OCI-LY7 (cell line): ENCODE measurements around the gene PRRX2. TPM values are rescaled to one million over a fixed set of nuclear protein-coding genes. Genes with fewer than 3 reads are reported as not detected.
A peak's percentile ranks its signal among the peaks of the same experiment; 100 is the strongest.

Source experiments
- BruUV-seq: library from RNA; stranded (reverse); fragments of 400-500 nt; replicated peaks from 2 replicates; lab custom pipeline; 2021; lab: Mats Ljungman, UMichigan
- CTCF ChIA-PET: fragments of 300-600 bp; sonication (Branson Sonifier 250); formaldehyde crosslinking; loops from one replicate; lab custom pipeline; 2022; ENCODE audit warnings: antibody characterized with exemption; ENCODE audit not compliant: unreplicated experiment; lab: Charles Lee
- POLR2A ChIA-PET: fragments of 300-600 bp; sonication (Branson Sonifier 250); formaldehyde crosslinking; loops from one replicate; lab custom pipeline; 2022; ENCODE audit warnings: antibody characterized with exemption; lab: Charles Lee
- DNase-seq: peaks from one replicate; pipeline ENCODE4 v3.0.0-alpha.2; 2015; ENCODE audit warnings: low spot score
- H2AFZ ChIP-seq: fragments of 200-600 bp; sonication (generic), shearing (Covaris generic); 2 replicates; pipeline ENCODE4 v1.6.1; 2014; ENCODE audit warnings: mild to moderate bottlenecking, antibody characterized with exemption, low read length, moderate library complexity
- H3K27ac ChIP-seq: fragments of 200-600 bp; sonication (generic); 2 replicates; pipeline ENCODE4 v1.5.1; 2014; ENCODE audit warnings: mixed run types, low read depth, mild to moderate bottlenecking, moderate library complexity, low read length, inconsistent platforms; ENCODE audit not compliant: poor library complexity, severe bottlenecking
- H3K36me3 ChIP-seq: fragments of 200-600 bp; sonication (generic); 2 replicates; pipeline ENCODE4 v1.6.1; 2014; ENCODE audit warnings: mild to moderate bottlenecking, antibody characterized with exemption, low read length, moderate library complexity, mixed read lengths; ENCODE audit not compliant: insufficient read depth
- H3K4me1 ChIP-seq: fragments of 200-600 bp; sonication (generic); 2 replicates; pipeline ENCODE4 v1.5.1; 2014; ENCODE audit warnings: mild to moderate bottlenecking, low read length; ENCODE audit not compliant: insufficient read depth, poor library complexity, severe bottlenecking
- H3K4me2 ChIP-seq: fragments of 200-600 bp; sonication (generic); 2 replicates; pipeline ENCODE4 v1.6.1; 2014; ENCODE audit warnings: mild to moderate bottlenecking, low read length
- H3K4me3 ChIP-seq: fragments of 200-600 bp; sonication (generic); 2 replicates; pipeline ENCODE4 v1.5.1; 2014; ENCODE audit warnings: mild to moderate bottlenecking, low read depth, low read length; ENCODE audit not compliant: poor library complexity, severe bottlenecking
- H3K79me2 ChIP-seq: fragments of 200-600 bp; sonication (generic); 2 replicates; pipeline ENCODE4 v1.6.1; 2016; ENCODE audit warnings: low read depth, mild to moderate bottlenecking, low read length, moderate library complexity, mixed read lengths; ENCODE audit not compliant: insufficient read depth
- H3K9me2 ChIP-seq: fragments of 200-600 bp; sonication (generic); 2 replicates; pipeline ENCODE4 v1.6.1; 2016; ENCODE audit warnings: mild to moderate bottlenecking, low read length, mixed read lengths; ENCODE audit not compliant: insufficient read depth
- H3K9me3 ChIP-seq: fragments of 200-600 bp; sonication (generic); 2 replicates; pipeline ENCODE4 v1.6.1; 2014; ENCODE audit warnings: mild to moderate bottlenecking, mixed run types, low read length, mixed read lengths
- H4K20me1 ChIP-seq: fragments of 200-600 bp; sonication (generic); 2 replicates; pipeline ENCODE4 v1.6.1; 2014; ENCODE audit warnings: mild to moderate bottlenecking, antibody characterized with exemption, low read length, moderate library complexity, mixed read lengths; ENCODE audit not compliant: insufficient read depth
- CTCF ChIP-seq: fragments of 200-600 bp; sonication (generic); conservative IDR thresholded peaks from 2 replicates; pipeline ENCODE4 v1.5.1; 2014; ENCODE audit warnings: mild to moderate bottlenecking, antibody characterized with exemption, low read length, moderate library complexity, mixed read lengths
- EZH2phosphoT487 ChIP-seq: fragments of 200-600 bp; sonication (generic); IDR thresholded peaks from 2 replicates; pipeline ENCODE4 v1.6.1; 2018; ENCODE audit warnings: low read depth, borderline replicate concordance, mild to moderate bottlenecking, mixed run types, antibody characterized with exemption, low read length, moderate library complexity, mixed read lengths
- intact Hi-C: fragments of 100-400 bp; cut with micrococcal nuclease; formaldehyde crosslinking; loops from one replicate; pipeline ENCODE4 v1.10.0; 2022; ENCODE audit not compliant: unreplicated experiment
- total RNA-seq, 2 experiments: library from RNA; depleted of rRNA in 1 of 2; stranded (reverse); fragments of >200 nt in 1 of 2; shearing (Covaris generic) in 1 of 2; gene quantifications; 2 replicates each; pipeline ENCODE4 v1.2.3, GENCODE V29; 2014 to 2022

Gene PRRX2
- total RNA-seq, 2 experiments from 2014 or later: not detected

- H3K27ac ChIP-seq: no peak overlapping the region
- peak; percentile 57 for DNase-seq
- H3K9me3 ChIP-seq: no peaks in the 10 kb centered on the region
- no peak for TF ChIP-seq EZH2phosphoT487
- TF ChIP-seq CTCF: peak; percentile 94
- no peaks in the 10 kb centered on the region for H3K36me3 ChIP-seq
- H2AFZ ChIP-seq: no peak overlapping the region
- ChIA-PET POLR2A (interaction anchor here (0.6 to 0.7 kb wide), 2 partner anchors 17 to 320 kb away, joined by 3 read pairs; no protein-coding TSS in a partner anchor), CTCF (no interaction called here)
- intact Hi-C loops: loop anchor here (1.0 kb wide), 1 partner anchor 57 kb away; no protein-coding TSS in a partner anchor
- no peaks in the 10 kb centered on the region for H3K4me1 ChIP-seq
- no TSS peak for BruUV-seq
- H3K79me2 ChIP-seq: no peaks in the 10 kb centered on the region
- H3K4me2 ChIP-seq: no peak overlapping the region
- H3K9me2 ChIP-seq: no peaks in the 10 kb centered on the region
- H3K4me3 ChIP-seq: no peak overlapping the region
- H4K20me1 ChIP-seq: no peaks in the 10 kb centered on the region
These were observed 61.1 kb downstream of the PRRX2 start for GRCh38 chr9:129726322-129727160.

- no peaks in the 10 kb centered on the region for H3K79me2 ChIP-seq
- intact Hi-C loops: no loop called here
- CTCF ChIA-PET: interaction anchor here (1.0 kb wide), 2 partner anchors 9 to 74 kb away, joined by 3 read pairs; partner anchors contain the start of gene TOR1B
- no peak overlapping the region for H3K4me3 ChIP-seq
- H3K9me3 ChIP-seq: no peaks in the 10 kb centered on the region
- no peaks in the 10 kb centered on the region for H3K4me1 ChIP-seq
- POLR2A ChIA-PET: no interaction called here
- no peaks in the 10 kb centered on the region for H3K36me3 ChIP-seq
- no peaks in the 10 kb centered on the region for H4K20me1 ChIP-seq
- no peaks in the 10 kb centered on the region for H3K9me2 ChIP-seq
- DNase-seq: no peak
- no peak overlapping the region for H2AFZ ChIP-seq
- no TSS peak for BruUV-seq
- TF ChIP-seq EZH2phosphoT487: no peak
- no peak for TF ChIP-seq CTCF
- H3K4me2 ChIP-seq: no peak overlapping the region
- H3K27ac ChIP-seq: no peak overlapping the region
These were observed 63.3 kb downstream of the PRRX2 start for GRCh38 chr9:129728744-129729143.
